Ishikawa (cell line): ENCODE data around the gene MAD1L1.

ENCODE experiments used
- CEBPB ChIP-seq: IDR thresholded peaks from 2 replicates; pipeline ENCODE4 v1.6.1; 2012
- CREB1 ChIP-seq: IDR thresholded peaks from 2 replicates; pipeline ENCODE4 v1.6.1; 2012; ENCODE audit warnings: low read depth
- EGR1 ChIP-seq: IDR thresholded peaks from 2 replicates; pipeline ENCODE4 v1.6.1; 2012
- EP300 ChIP-seq: IDR thresholded peaks from 2 replicates; pipeline ENCODE4 v1.6.1; 2012; ENCODE audit warnings: borderline replicate concordance
- FOXM1 ChIP-seq: IDR thresholded peaks from 2 replicates; pipeline ENCODE4 v1.6.1; 2012; ENCODE audit warnings: low read depth, borderline replicate concordance
- NFIC ChIP-seq: IDR thresholded peaks from 2 replicates; pipeline ENCODE4 v1.6.1; 2012
- RAD21 ChIP-seq: IDR thresholded peaks from 2 replicates; pipeline ENCODE4 v1.6.1; 2012; ENCODE audit warnings: low read depth
- TAF1 ChIP-seq: IDR thresholded peaks from 2 replicates; pipeline ENCODE4 v1.6.1; 2012; ENCODE audit warnings: low read depth, mild to moderate bottlenecking
- TCF12 ChIP-seq: IDR thresholded peaks from 2 replicates; pipeline ENCODE4 v1.6.1; 2012; ENCODE audit warnings: low read depth
- TEAD4 ChIP-seq: IDR thresholded peaks from 2 replicates; pipeline ENCODE4 v1.6.1; 2012
- YY1 ChIP-seq: IDR thresholded peaks from 2 replicates; pipeline ENCODE4 v1.6.1; 2012; ENCODE audit warnings: low read depth
- ZBTB7A ChIP-seq: IDR thresholded peaks from 2 replicates; pipeline ENCODE4 v1.6.1; 2012; ENCODE audit warnings: low read depth
- TF ChIP-seq, protein P1 (sequence below): IDR thresholded peaks from 2 replicates; pipeline ENCODE4 v1.6.1; 2012
- TF ChIP-seq, protein P2 (sequence below): IDR thresholded peaks from 2 replicates; pipeline ENCODE4 v1.6.1; 2012; ENCODE audit warnings: low read depth, mild to moderate bottlenecking
- TF ChIP-seq, protein P3 (sequence below): IDR thresholded peaks from 2 replicates; pipeline ENCODE4 v1.6.1; 2012

Gene MAD1L1

DNA sequence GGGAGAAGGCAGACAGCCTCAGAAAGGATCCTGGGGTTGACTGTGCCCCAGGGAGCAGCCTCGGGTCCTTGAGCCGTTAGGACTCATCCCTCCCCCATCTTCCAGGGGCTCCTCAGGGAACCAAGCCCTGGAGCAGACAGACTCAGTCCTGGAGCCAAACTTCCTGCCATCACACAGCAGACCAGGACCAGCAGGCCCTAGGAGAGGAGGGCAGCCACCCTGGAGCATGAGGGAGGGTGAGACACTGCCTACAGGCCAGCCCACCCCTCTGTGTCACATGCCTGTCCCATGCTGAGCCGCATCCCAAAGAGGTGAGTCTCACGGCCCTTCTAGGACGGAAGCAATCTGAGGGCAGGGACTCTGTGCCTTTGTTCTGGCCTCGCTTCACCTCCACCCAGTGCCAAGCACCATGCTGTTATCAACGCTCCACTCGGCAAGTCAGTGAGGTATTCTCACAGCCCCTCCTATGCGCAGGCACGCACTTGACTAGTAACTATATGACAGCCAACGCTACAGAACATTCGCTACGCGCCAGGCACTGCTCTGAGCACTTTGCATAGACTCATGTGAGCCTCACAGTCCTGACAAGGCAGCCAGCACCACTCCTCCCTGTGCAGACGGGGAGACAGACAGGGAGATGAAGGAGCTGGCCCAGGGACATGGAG lies 19.1 kb downstream of the MAD1L1 start:
- TF ChIP-seq, protein P1, sequence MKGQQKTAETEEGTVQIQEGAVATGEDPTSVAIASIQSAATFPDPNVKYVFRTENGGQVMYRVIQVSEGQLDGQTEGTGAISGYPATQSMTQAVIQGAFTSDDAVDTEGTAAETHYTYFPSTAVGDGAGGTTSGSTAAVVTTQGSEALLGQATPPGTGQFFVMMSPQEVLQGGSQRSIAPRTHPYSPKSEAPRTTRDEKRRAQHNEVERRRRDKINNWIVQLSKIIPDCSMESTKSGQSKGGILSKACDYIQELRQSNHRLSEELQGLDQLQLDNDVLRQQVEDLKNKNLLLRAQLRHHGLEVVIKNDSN, result peak; percentile 33; the same call in 1 of the 2 replicates
- TF ChIP-seq, protein P2, sequence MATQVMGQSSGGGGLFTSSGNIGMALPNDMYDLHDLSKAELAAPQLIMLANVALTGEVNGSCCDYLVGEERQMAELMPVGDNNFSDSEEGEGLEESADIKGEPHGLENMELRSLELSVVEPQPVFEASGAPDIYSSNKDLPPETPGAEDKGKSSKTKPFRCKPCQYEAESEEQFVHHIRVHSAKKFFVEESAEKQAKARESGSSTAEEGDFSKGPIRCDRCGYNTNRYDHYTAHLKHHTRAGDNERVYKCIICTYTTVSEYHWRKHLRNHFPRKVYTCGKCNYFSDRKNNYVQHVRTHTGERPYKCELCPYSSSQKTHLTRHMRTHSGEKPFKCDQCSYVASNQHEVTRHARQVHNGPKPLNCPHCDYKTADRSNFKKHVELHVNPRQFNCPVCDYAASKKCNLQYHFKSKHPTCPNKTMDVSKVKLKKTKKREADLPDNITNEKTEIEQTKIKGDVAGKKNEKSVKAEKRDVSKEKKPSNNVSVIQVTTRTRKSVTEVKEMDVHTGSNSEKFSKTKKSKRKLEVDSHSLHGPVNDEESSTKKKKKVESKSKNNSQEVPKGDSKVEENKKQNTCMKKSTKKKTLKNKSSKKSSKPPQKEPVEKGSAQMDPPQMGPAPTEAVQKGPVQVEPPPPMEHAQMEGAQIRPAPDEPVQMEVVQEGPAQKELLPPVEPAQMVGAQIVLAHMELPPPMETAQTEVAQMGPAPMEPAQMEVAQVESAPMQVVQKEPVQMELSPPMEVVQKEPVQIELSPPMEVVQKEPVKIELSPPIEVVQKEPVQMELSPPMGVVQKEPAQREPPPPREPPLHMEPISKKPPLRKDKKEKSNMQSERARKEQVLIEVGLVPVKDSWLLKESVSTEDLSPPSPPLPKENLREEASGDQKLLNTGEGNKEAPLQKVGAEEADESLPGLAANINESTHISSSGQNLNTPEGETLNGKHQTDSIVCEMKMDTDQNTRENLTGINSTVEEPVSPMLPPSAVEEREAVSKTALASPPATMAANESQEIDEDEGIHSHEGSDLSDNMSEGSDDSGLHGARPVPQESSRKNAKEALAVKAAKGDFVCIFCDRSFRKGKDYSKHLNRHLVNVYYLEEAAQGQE, result no peak
- no peak for TF ChIP-seq TEAD4

DNA sequence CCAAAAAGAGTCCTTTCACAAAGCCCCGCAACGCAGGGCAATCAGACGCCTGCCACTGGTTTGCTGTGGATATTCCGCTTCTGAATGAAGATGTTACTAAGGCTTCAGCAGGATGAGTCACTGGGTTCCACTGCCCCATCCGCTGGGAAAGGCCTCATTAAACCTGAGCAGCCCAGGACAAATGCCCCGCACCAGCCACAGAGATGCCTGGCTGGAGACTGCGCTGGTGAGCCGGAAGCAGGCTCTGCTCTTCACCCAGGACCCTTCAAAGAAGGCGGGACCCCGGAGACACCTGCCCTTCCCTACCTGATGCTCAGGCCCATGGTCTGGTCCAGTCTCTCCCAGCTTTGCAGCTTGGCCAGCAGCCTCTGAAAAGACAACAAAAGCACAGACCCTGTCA lies 19.8 kb downstream of the MAD1L1 start:
- TF ChIP-seq RAD21 (no peak), EP300 (no peak), NFIC (no peak), CEBPB (no peak), FOXM1 (no peak), TCF12 (no peak), EGR1 (no peak), TAF1 (no peak)
- TF ChIP-seq, protein P3, sequence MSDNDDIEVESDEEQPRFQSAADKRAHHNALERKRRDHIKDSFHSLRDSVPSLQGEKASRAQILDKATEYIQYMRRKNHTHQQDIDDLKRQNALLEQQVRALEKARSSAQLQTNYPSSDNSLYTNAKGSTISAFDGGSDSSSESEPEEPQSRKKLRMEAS, result no peak

DNA sequence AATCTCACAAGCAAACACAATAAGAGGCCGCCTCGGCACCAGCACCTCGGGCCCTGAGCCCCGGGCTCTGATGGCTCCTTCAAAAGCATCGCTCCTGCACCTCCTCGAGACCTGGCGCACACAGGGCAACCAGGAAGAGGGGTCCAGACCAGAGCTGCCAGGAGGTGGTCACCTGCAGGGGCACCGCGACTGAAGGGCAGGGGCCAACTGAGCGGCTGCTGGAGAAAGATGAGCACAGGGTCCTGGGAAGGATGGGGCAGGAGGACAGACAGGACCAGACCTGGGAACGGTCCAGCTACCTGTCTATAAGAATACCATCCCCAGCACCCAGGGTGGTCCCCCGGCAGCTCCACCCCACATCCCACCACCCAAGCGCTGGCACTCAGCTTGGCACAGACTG lies 20.8 kb downstream of the MAD1L1 start:
- TF ChIP-seq TCF12 (no peak), TEAD4 (no peak), TAF1 (no peak), CREB1 (no peak), ZBTB7A (no peak), YY1 (no peak), EGR1 (no peak), EP300 (no peak), RAD21 (no peak), CEBPB (no peak)
- TF ChIP-seq, protein P2, result no peak
- TF ChIP-seq, protein P3, result no peak
- TF ChIP-seq, protein P1, result no peak

DNA sequence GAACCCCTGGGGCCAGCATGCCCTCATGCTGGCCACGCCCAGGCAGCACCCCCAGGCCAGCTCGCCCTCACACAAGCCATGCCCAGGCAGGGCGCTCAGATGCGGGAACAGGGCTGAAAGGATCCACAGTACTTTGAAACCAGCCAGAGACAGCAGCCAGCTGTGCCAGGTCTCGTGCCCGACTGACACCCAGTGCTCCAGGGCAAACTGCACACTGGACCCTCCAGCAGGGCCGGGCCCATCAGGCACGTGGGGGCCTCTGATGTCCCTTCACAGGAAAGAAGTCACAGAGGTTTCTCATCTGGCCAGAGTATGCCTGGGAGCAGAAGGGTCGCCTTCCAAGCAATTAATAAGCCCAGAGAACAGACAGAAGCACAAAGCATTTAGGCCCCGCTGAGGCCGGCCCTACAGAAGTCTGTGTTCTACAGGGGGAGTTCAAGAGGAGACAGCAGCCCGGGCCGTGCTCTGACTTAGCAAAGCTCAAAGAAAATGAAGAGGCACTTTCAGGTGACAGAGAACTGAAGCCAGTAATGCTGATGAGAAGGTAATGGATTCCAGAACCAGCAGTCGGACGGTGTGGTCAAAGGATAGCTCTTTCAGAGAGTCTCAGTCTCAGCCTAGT lies 21.4 kb downstream of the MAD1L1 start:
- TF ChIP-seq YY1 (no peak), RAD21 (no peak), CREB1 (no peak), TEAD4 (no peak), FOXM1 (no peak)

DNA sequence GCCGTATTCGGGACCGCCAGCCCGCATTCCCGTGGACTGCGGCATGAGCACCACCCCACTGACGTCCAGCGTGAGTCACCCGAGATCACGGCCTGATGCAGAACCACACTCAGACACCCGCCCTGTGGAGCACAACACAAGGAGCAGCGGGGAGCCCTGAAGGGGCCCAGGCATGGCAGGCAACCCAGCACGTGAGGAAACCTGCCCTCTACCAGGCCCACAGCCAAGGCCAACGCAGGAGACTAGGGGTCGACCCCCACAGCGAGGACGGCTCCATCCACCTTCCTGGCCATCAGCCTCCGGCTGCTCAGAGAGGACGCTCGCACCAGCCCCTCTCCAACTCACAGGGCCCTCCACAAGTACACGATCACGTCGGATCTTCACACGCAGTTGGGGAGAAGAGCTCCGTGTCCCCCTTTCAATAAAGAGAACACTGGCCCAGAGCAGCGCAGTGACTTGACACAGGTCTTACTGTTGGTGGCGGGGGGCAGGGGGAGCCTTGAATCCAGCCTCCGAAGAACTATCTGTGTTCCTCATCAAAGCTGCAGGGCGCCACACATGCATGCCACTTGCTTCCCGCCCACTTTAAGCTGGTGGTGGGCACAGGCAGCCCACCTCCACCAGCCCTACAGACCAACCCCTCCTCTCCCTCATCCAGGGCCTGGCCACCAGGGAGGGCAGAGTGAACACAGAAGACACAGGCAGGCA lies 22.0 kb downstream of the MAD1L1 start:
- TF ChIP-seq YY1 (no peak), TCF12 (no peak), CEBPB (no peak), CREB1 (no peak), ZBTB7A (no peak)
- TF ChIP-seq, protein P3, result no peak

DNA sequence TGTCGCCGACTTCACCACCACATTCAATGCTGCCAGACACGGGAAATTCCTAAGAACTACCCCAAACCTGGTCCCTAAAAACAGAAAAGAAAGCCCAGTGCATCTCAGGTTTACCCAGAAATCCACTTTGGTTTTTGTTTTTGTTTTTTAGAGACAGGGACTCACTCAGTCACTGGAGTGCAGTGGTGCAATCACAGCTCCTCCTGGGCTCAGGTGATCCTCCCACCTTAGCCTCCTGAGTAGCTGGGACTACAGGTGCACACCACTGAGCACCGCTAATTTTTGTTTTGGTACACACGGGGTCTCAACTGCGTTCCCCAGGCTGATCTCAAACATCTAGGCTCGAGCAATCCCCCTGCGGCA lies 22.8 kb downstream of the MAD1L1 start:
- TF ChIP-seq TCF12, result no peak
- TF ChIP-seq NFIC, result no peak
- TF ChIP-seq TAF1, result no peak
- TF ChIP-seq, protein P3, result no peak
- no peak for TF ChIP-seq ZBTB7A
- no peak for TF ChIP-seq TEAD4
- TF ChIP-seq, protein P1, result no peak
- TF ChIP-seq FOXM1, result no peak
- no peak for TF ChIP-seq CEBPB
- TF ChIP-seq YY1, result no peak
- no peak for TF ChIP-seq EGR1
- no peak for TF ChIP-seq CREB1
- TF ChIP-seq RAD21, result no peak
- TF ChIP-seq, protein P2, result no peak
- no peak for TF ChIP-seq EP300
